GM12873 (cell line): ENCODE measurements around the gene THOP1.

ENCODE experiments used
- CTCF ChIP-seq: IDR thresholded peaks from 2 replicates; pipeline ENCODE4 v1.5.1; 2012; ENCODE audit warnings: low read depth, mild to moderate bottlenecking, moderate library complexity, low read length, control low read depth; ENCODE audit not compliant: insufficient read depth; ENCODE audit errors: missing control alignments

THOP1 gene

DNA sequence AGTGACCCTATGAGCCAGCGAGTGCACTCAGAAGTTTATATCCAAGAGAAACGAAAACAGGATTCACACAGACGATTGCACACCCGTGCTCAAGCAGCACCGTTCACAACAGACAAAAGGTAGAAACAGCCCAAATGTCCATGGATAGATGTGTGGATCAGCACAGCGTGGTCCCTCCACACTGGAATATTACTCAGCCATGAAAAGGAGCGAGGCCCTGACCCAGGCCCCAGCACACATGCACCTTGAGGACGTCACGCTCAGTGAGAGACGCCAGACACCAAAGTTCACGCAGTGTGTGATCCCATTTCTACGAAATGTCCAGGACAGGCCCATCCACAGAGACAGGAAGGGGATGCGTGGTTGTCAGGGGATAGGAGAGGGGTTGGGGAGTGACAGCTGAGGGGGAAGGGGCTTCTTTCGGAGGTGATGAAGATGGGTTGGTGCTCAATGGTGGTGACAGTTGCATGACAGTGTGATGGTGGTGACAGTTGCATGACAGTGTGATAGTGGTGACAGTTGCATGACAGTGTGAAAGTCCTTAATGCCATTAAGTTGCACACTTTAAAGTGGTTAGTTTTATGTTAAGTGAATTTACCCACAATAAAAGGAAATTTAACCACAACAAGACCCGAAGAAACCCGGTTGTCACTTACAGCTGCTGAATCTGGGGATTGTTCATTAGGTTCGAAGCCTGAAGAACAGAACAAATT is 26.5 kb upstream of the THOP1 start:
- TF ChIP-seq CTCF: no peak

DNA sequence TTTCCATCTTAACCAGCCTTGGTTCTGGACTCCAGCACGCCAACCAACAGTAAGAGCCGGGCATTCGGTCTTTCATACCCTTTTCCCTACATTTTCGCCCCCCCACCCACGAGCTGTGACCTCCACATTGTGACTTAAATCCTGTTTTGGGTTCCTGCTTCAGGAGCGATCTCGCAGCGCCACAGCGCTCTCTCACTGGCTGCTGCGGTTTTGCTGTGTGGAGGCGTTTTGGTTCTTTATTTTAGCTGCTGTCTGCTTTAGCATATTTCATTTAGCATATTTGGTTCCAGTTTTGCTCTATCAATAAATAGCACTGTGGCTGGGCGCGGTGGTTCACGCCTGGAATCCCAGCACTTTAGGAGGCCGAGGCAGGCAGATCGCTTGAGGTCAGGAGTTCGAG is 25.9 kb upstream of the THOP1 start:
- TF ChIP-seq CTCF: no peak

GRCh38 chr19:2759965-2760364 is 25.3 kb upstream of the THOP1 start:
- no peak for TF ChIP-seq CTCF

- no peak for TF ChIP-seq CTCF
These were observed 24.0 kb upstream of the THOP1 start for GRCh38 chr19:2761309-2761677.

DNA sequence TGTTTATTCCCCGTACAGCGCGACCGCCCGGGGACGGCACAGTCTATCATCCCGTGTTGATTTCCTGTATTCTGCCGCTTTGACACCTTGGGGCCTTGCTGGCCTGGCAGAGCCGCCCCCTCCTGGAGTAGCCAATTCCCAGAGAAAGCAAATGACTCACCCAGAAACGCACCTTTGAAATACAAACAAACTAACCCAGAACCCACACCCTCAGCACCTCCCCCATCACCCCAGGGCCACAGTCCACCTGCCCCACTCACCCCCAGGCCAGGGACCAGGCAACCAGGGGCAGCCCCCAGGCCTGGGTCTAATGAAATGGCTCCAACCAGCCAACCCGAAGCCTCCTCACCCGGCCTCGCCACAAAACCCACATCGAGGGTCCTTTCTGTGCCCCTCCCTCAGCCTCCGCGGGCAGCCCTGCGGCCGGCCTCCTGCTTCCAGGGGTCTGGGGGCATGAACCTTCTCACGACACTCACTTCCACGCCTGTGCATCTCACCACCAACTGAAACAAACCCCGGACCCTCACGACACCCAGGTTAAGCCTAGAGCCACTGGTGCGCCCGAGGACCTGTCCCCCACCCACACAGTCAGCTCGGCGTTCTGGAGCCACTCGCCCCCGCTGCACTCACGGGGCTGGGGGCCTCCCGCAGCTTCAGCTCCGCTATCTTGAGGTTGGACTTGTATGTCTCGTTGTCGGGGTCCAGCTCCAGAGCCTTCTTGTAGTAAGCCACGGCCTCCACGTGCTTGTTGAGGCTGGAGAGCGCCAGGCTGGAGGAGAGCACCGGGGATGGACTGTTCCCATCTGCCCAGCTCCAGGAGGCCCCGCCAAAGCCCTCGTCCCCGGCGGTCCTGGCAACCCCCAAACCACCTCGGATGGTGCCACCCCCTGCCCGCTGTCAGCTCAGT is 23.2 kb upstream of the THOP1 start:
- TF ChIP-seq CTCF: no peak

DNA sequence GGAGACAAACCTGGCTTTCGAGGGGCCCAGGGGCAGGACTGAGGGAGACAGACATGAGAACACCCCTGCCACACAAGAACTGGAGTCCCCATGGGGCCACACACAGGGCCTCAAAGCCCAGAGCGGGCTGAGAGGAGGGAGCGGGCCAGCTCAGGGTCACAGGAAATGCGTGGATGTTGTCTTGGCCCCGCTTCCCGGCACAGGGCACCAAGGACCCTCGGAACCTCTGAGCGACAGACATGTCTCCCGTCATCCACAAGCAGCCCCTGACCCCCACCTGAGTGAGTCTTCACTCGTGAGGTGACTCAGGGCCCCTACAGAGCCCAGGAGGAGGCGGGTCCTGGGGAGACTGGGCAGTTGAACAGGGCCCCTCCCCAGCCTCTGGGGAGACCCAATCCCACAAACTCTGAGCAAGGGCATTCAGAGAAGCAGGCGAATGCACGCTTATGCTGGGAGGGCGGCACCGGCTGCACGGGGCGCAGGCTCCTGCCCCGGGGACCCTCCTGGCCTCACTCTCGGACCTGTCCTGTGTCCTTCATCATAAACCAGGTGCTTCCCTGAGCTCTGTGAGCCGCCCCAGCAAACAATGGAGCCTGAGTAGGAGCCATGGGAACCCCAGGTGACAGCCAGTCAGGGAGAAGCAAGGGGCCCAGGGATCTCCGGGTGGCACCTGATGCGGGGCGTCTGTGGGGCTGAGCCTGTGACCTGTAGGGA is 22.4 kb upstream of the THOP1 start:
- no peak for TF ChIP-seq CTCF

- TF ChIP-seq CTCF: no peak
These were observed 21.6 kb upstream of the THOP1 start for GRCh38 chr19:2763687-2764086.
